Motor neuron (in vitro differentiated cells): ENCODE data around the gene OR6B1. TPM values are rescaled to one million over a fixed set of nuclear protein-coding genes. Genes with fewer than 3 reads are reported as not detected.
"Not testable (repeated sequence)": the region's sequence is repeated elsewhere in the genome, so short reads cannot be mapped to it uniquely, and the experiment has no call there.

ENCODE experiments used
- ATAC-seq, 8 experiments: fragments of 200-7000 bp; cut with Tn5 transposase; replicated peaks in 6 of 8; 2 replicates each; pipeline ENCODE4 v1.8.0; 2021; ENCODE audit warnings: mild to moderate bottlenecking in 8 of 8, moderate library complexity in 8 of 8
- H3K27ac ChIP-seq, 2 donors: fragments of 250-450 bp; sonication (Bioruptor Pico); 2 replicates each; pipeline ENCODE4 v1.9.0; 2021; ENCODE audit warnings: antibody characterized with exemption in 2 of 2, mild to moderate bottlenecking in 2 of 2, moderate library complexity in 1 of 2
- H3K4me1 ChIP-seq, 2 donors: fragments of 250-450 bp; sonication (Bioruptor Pico); replicated peaks in 1 of 2; 2 replicates each; pipeline ENCODE4 v1.6.1; 2021; ENCODE audit warnings: antibody characterized with exemption in 2 of 2, mild to moderate bottlenecking in 2 of 2, moderate library complexity in 1 of 2
- H3K4me3 ChIP-seq, 5 donors: fragments of 250-450 bp; sonication (Bioruptor Pico); 2 replicates each; pipeline ENCODE4 v1.9.0; 2021; ENCODE audit warnings: antibody characterized with exemption in 5 of 5, mild to moderate bottlenecking in 5 of 5, moderate library complexity in 4 of 5
- WGBS, 10 experiments: fragments of 450-650 bp; shearing (Covaris generic); methylation state at CpG; one replicate each; pipeline ENCODE4 v1.0.0; 2022; 5-methylcytosine and 5-hydroxymethylcytosine counted together
- in situ Hi-C, 9 experiments: fragments of 400-800 bp; cut with MboI; loops; one replicate each; pipeline ENCODE4 v1.15.0; 2021; ENCODE audit warnings: low sequenced_read_pairs in 9 of 9, low pct_unique_long_range_greater_than_20kb in 2 of 9; ENCODE audit not compliant: unreplicated experiment in 9 of 9
- total RNA-seq, 8 experiments: library from RNA; unstranded; fragments of 300-600 nt; gene quantifications; 2 replicates each; pipeline versions ENCODE4 v1.2.3 to v1.2.4, GENCODE V29; 2022

Gene OR6B1
- total RNA-seq, 8 experiments from 2014 or later, result 0.08 to 0.38 (median 0.10) TPM; not detected in 3

DNA sequence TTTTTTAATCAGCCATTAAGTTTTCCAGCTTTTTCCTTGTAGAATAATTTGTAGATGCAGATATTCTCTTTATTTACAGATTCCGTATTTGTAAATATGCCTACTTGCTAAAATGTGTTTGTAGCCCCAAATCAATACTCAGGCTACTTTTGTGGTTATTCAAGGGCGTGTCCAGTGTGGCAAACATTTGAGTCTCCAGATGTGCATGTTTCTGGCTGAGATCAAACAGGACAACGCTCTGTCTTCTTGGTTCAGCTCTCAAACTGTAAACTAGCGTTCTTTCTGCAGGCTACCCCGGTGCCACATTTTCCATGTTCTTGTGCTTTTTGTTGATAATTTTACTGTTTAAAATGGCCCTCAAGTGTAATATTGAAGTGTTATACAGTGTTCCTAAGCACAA is 32.4 kb downstream of the OR6B1 start:
- ATAC-seq, result peak in 1 of 8 experiments; percentile 53
- Histone ChIP-seq H3K4me1 (peaks cover 0 to 4% of the 10 kb centered on the region in 2 donors), H3K27ac (no peak overlapping the region), H3K4me3 (no peak overlapping the region)
- in situ Hi-C loops, result no loop called here
- WGBS, 10 experiments, result 11 to 100% (median 61%) methylated on average over 1 to 5 of the region's 5 CpGs

DNA sequence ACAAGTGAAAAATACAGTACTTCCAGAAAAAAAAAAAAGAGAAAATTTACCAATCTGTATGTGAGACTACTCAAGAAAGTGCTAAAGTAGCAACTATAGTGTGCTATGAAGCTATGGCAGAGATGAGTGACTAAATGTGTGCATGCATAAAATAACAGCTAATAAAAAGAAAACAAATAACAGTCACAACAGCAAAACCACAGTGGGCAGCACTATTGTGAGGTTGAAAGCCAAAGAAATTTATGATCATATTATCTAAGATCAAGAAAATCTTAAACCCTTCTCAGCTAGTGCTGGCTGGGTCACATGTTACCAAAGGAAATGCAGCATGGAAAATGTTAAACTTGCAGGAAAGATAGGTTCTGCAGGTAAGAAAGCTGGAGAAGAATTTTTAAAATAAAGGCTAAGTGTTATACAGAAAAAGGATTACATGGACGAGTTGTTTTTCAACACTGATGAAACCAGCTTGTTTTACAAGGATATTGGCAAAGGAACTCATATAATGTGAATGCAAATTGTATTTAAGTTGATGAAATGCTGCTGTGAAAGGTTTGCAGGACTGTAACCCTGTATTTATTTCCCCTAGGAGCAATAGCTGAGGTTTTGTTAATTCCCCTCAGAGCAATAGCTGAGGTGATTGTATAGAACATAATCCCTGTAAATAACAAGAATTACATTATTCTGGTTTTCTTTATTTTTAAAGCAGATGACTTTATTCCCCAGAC is 33.0 kb downstream of the OR6B1 start:
- H3K27ac ChIP-seq, result no peak overlapping the region
- in situ Hi-C loops, result no loop called here
- H3K4me3 ChIP-seq, result no peak overlapping the region
- ATAC-seq, result no peak
- peaks cover 0 to 4% of the 10 kb centered on the region in 2 donors for H3K4me1 ChIP-seq
- WGBS, 10 experiments, result 0 to 75% (median 25%) methylated on average over 1 of the region's 1 CpG; no CpG with 5 or more reads in 1 of the 10 experiments

DNA sequence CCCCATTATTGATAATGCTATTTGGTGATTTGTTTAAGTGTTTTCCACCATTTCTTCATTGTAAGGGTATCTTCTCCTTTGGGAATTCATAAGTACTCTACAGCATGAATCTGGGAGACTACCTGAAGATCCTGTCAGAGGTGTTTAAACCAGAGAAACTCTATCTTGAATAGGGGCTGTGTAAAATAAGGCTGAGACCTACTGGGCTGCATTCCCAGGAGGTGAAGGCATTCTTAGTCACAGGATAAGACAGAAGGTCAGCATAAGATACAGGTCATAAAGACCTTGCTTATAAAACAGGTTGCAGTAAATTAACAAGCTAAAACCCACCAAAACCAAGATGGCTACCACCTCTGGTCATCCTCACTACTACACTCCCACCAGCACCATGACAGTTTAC is 35.3 kb downstream of the OR6B1 start:
- peaks cover 0 to 4% of the 10 kb centered on the region in 2 donors for H3K4me1 ChIP-seq
- in situ Hi-C loops, result no loop called here
- no peak overlapping the region for H3K4me3 ChIP-seq

DNA sequence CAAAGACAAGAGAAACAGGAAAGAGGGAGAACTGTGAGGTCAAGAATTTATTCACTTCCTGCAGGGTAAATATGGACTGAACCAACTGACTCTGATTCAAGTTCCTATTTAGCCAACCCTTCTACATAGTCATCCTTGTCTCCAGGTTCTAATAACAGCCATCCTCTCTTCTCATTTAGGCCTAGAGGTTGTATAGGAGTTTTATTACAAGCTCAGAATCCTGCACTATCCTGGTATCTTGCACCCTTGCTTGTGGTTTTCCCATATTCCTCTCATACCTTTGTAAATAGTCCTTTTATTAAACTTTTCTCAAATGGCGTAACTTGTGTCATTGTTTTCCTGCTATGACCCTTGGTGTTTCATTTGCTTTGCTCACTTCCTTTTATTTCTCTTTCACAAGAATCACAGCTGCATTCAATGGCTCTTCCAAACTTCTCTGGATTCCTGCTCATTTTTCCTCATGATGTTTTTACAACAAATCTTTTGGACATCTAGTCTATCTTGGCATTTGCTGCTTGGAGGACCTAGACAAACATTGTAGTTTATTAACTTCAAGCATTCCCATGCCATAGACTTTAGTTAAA is 36.3 kb downstream of the OR6B1 start:
- 0 to 86% (median 33%) methylated on average over 1 of the region's 1 CpG; no CpG with 5 or more reads in 1 of the 10 experiments for WGBS, 10 experiments
- Histone ChIP-seq H3K4me3 (no peak overlapping the region), H3K4me1 (peaks cover 0 to 4% of the 10 kb centered on the region in 2 donors), H3K27ac (no peak overlapping the region)
- in situ Hi-C loops, result no loop called here
- ATAC-seq, result no peak

More for the DNA sequence above, 35.3 kb downstream of the OR6B1 start:
- no peak overlapping the region for H3K27ac ChIP-seq
- no peak for ATAC-seq

DNA sequence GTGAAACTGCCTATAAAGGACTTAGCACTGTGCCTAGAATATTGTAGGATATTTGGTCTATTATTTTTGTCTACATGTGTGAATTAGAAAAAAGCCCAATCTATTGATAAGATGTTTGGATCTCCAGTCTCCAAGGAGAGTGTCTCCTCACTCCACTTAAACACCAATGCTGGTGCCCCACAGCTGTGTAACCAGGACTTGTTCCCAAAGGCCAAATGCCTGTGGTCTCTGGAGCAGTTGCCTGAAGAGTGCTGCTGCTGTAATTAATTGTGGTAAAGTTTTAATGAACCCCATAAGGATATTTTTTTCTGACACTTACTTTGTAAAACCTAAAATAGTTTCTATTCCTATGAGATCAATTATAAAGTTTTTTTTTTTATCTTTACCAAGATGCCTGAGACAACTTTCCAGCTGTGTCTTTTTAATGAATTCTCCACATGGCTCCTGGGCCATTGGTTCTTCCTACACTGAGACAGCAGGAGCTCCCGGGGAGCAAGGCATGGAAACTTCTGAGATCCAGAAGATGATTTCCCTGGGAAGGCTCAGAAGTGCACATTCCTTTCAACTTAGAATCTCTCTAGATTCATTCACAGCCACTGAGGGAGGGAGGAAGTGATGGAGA is 37.4 kb downstream of the OR6B1 start:
- ATAC-seq, result no peak

DNA sequence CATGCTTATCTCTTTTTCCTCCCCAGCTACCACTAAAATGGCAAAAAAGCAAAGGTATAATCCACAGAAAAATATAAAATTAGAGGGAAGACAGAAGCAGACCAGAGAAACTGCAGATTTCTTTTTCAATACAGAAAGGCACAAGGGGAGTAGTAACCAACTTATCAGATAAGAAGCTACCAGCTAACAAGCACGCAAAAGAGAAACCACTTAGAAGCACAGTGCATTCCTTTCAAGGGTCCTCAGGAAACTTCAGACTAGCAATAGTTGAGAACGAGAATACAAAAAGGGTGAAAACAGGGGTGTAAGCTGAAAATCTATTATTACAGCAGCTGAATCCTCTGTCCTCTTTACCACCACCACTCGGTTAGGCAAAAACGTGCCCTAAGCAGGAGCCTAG is 38.8 kb downstream of the OR6B1 start:
- Histone ChIP-seq H3K27ac (no peak overlapping the region), H3K4me1 (no peaks in the 10 kb centered on the region), H3K4me3 (no peak overlapping the region)
- 0 to 83% (median 55%) methylated on average over 1 to 4 of the region's 4 CpGs; no CpG with 5 or more reads in 1 of the 10 experiments for WGBS, 10 experiments
- no peak for ATAC-seq
- in situ Hi-C loops, result no loop called here

More for the DNA sequence above, 37.4 kb downstream of the OR6B1 start:
- Histone ChIP-seq H3K4me3 (no peak overlapping the region), H3K4me1 (peaks cover 0 to 4% of the 10 kb centered on the region in 2 donors), H3K27ac (no peak overlapping the region)
- 0 to 92% (median 42%) methylated on average over 1 of the region's 1 CpG; no CpG with 5 or more reads in 4 of the 10 experiments for WGBS, 10 experiments
- in situ Hi-C loops, result no loop called here

DNA sequence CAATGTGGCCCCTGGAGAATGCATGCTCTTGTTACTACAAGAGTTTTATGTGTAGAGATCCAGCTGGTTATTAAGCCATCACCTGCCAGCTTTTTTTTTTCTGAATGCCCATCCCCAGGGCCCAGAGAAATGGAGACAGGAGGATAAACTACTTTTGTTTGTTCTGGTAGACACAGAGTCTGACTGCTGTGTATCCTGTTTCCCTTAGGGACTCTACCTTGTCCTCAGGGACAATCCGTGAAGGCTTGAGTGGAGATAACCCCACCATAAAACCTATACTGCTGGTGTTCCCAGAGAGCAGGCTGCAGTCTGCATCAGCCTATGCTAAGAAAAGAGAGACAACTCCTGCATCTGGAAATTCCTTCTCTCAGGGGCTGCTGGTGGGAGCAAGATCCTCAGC is 48.5 kb downstream of the OR6B1 start, which contains the start of gene OR2A5:
Gene OR2A5, plus strand, starts transcription at position 301 of the 400 bp plus-strand sequence. CDS start 1,454 bp downstream, outside the sequence.
- H3K27ac ChIP-seq, result no peak within 1 kb of the TSS
- WGBS, 10 experiments, result 0 to 80% (median 73%) methylated on average over 1 of the region's 1 CpG; no CpG with 5 or more reads in 7 of the 10 experiments
- H3K4me1 ChIP-seq, result no peaks in the 10 kb centered on the region
- no peak for ATAC-seq
- in situ Hi-C loops, result no loop called here
- no peak within 1 kb of the TSS for H3K4me3 ChIP-seq

DNA sequence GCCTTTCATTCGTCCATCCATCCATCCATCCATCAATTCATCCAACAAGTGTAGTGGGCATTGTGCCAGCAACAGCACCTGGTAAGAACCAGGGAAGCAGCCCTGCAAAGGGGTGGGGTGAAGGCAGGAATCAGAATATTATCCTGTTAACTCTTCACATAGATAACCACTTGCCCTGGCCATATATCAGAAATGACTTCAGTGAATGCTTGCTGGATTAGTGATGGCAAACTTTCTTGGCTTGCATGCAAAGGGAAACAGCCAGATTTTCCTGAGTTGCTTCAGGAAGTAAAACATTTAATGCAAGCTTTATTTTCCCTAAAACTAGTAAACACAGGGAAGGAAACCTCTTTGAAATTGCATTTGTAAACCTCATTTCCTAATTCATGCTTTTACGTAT is 49.4 kb downstream of the OR6B1 start:
- in situ Hi-C loops, result no loop called here
- H3K27ac ChIP-seq, result no peak overlapping the region
- H3K4me3 ChIP-seq, result no peak overlapping the region
- H3K4me1 ChIP-seq, result no peaks in the 10 kb centered on the region
- 32 to 76% (median 42%) methylated on average over 1 to 2 of the region's 2 CpGs; no CpG with 5 or more reads in 3 of the 10 experiments for WGBS, 10 experiments
- ATAC-seq, result no peak

DNA sequence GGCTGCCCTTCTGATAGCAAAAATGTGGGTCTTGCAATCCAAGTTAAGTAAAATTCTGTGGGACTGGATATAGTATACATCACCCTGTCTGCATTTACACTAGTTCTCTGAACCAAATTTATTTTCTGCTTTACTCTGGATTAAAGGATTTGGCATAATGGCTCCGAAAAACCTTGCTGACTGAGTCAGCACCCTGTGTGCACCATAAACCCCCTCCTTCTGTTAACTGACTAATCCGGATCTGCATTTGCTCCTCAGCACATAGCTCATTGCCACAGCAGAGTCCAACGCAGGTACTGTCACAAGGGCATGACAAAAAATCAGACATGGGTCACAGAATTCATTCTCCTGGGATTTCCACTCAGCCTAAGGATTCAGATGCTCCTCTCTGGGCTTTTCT is 50.0 kb downstream of the OR6B1 start:
- no peak overlapping the region for H3K27ac ChIP-seq
- no peak overlapping the region for H3K4me3 ChIP-seq
- H3K4me1 ChIP-seq, result no peaks in the 10 kb centered on the region
- in situ Hi-C loops, result no loop called here
- no peak for ATAC-seq
- WGBS, 10 experiments, result 0 to 86% (median 50%) methylated on average over 1 to 3 of the region's 3 CpGs; no CpG with 5 or more reads in 2 of the 10 experiments

DNA sequence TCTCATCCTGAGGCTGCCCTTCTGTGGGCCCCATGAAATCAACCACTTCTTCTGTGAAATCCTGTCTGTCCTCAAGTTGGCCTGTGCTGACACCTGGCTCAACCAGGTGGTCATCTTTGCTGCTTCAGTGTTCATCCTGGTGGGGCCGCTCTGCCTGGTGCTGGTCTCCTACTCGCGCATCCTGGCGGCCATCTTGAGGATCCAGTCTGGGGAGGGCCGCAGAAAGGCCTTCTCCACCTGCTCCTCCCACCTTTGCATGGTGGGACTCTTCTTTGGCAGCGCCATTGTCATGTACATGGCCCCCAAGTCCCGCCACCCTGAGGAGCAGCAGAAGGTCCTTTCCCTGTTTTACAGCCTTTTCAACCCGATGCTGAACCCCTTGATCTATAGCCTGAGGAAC is 50.8 kb downstream of the OR6B1 start:
- H3K4me3 ChIP-seq, H3K4me1 ChIP-seq, H3K27ac ChIP-seq, ATAC-seq, in situ Hi-C loops: not testable (repeated sequence)
- 20 to 81% (median 52%) methylated on average over 1 to 6 of the region's 8 CpGs; no CpG with 5 or more reads in 5 of the 10 experiments for WGBS, 10 experiments

DNA sequence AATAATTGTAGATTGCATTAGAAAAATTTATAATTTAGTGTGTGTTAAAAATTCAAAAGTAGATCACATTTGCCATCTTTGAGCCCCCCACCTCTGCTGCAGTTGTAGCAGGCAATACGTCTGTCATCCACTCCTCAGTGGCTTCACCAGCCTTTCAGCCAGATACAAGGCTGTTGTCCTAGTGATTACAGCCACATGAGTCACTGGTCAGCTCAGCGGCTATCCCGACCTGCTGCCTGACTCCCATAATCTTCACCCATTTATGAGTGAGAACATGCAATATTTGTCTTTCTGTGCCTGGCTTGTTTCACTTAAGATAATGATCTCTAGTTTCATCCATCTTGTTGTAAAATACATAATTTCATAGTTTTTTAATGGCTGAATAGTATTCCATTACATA is 57.8 kb downstream of the OR6B1 start:
- 23 to 80% (median 68%) methylated on average over 1 to 3 of the region's 3 CpGs; no CpG with 5 or more reads in 4 of the 10 experiments for WGBS, 10 experiments
- in situ Hi-C loops, result no loop called here
- peak in 2 of 8 experiments; percentile 50 to 64 for ATAC-seq
- Histone ChIP-seq H3K4me3 (no peak overlapping the region), H3K27ac (no peak overlapping the region), H3K4me1 (no peaks in the 10 kb centered on the region)
